A549 treated with ZK216348 at 1 μM for 4 hours (cell line): ENCODE results near the gene UTP20. TPM values are rescaled to one million over a fixed set of nuclear protein-coding genes. Genes with fewer than 3 reads are reported as not detected.

ENCODE experiments used
- total RNA-seq: library from RNA; stranded (reverse); fragments of 200-300 nt; extraction: Qiagen RNA extraction; gene quantifications from 5 replicates; pipeline ENCODE4 v1.2.3, GENCODE V29; 2022; ENCODE audit warnings: low read depth

The UTP20 gene
- 13.8 to 19.4 TPM (median 16.6 TPM) in 5 replicates for total RNA-seq

DNA sequence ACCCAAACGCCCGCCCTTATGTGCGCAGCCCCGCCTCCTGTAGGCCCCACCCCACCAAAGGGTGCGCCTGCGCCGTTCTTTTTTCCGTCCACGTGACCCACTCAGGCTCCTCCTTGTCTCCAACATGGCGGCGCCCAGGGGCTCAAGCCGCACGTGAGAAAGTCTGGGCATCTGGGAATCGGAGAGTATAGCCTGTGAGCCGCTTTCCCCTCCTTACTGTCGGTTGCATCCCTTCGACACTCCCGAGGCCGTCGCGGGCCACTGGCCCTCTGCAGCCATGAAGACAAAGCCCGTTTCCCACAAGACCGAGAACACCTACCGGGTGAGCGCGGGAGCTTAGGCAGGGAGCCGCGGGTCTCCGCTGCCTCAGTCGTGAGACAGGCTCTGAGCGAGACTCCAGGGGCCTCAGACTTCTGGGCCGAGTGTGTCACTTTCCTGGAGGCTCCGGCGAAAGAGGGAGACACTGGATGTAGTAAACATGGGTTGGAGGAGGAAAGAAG lies at the start of gene UTP20:
TSS of gene UTP20 (plus strand) at position 100 of the 500 bp plus-strand sequence. CDS start at position 278, 178 bp downstream.

DNA sequence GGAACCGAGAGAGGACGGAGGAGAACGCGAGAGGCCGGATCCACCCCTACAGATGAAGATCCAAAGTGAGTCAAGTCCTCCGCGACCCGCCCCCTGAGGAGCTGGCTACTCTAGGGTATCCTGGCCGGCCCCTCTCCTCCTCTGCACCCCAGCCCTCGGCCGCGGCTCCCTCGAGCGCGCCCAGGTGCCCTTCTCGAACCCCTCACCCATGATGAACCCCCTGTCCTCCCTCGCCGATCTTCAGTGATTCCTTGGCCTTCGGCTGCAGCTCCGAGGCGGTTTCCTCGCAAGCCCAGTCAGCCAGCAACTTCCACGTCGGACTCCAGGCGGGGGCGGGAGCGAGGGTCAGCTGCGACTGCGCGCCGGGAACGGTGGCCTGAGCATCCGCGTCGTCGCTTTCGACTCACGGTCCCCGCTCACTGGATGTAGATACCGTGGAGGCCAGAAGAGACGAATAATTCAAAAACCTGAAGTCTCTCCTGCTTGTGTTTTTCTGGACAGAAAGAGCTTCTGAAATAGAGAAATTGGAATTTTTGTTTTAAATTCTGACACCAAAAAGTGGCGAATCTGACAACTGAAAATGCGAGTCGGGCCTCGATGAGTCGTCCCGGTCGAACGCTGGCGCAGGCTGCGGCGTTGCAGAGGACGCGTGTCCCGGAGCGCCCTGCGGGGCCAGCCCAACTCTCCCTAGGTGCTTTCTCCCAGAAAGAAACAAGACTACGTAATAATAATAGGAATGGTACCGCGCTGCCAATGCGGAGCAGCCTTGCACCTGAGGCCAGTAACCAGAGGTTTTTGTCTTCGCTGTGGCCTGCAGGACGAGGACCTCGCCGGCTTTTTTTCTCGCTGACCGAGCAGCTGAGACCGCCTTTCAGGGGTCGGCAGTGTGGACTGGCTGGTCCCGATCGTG lies 127.8 kb downstream of the UTP20 start, which contains the start of gene ARL1:
TSS of gene ARL1 (minus strand) at position 337 of the 910 bp plus-strand sequence. CDS start at position 210, 127 bp downstream.

Other genes with a start within 250 kb of the UTP20 start
- not detected in 5 replicates for gene SLC5A8, start 69.9 kb upstream of the UTP20 start, total RNA-seq
- 61.0 to 82.1 TPM (median 63.0 TPM) in 5 replicates for gene ARL1, start 127.7 kb downstream of the UTP20 start, total RNA-seq
- not detected in 5 replicates for gene SPIC, start 195.2 kb downstream of the UTP20 start, total RNA-seq